Stimulated activated CD8-positive, alpha-beta memory T cell treated with anti-CD3 and anti-CD28 coated beads, Interleukin-15, amount 100 ng/mL, for 1 hour (primary cell): ENCODE results near the gene AMIGO1.

Experiments
- DNase-seq: peaks from one replicate; pipeline ENCODE4 v3.0.0-alpha.2; 2020; ENCODE audit warnings: low read depth

The AMIGO1 gene

GRCh38 chr1:109509176-109510134 is at the start of gene AMIGO1:
AMIGO1 (minus strand) TSS chr1:109509727; CDS start chr1:109508912, 815 bp downstream.
- no peak for DNase-seq

- DNase-seq = no peak
These were observed 48.0 kb upstream of the AMIGO1 start for GRCh38 chr1:109557520-109557919.

- DNase-seq = no peak
These were observed 47.0 kb upstream of the AMIGO1 start for GRCh38 chr1:109556563-109556962.

- peak; percentile 93 for DNase-seq
These were observed 39.1 kb upstream of the AMIGO1 start, which contains the start of gene GNAI3 for GRCh38 chr1:109548321-109549267. GNAI3 (plus strand) TSS chr1:109548615; CDS start chr1:109548721, 106 bp downstream.

- DNase-seq = no peak
These were observed 38.2 kb upstream of the AMIGO1 start for GRCh38 chr1:109547463-109548320.

GRCh38 chr1:109546311-109547109 is 37.0 kb upstream of the AMIGO1 start:
- peak; percentile 90 for DNase-seq

- no peak for DNase-seq
These were observed 34.6 kb upstream of the AMIGO1 start for GRCh38 chr1:109543988-109544735.

GRCh38 chr1:109543283-109543987 is 33.9 kb upstream of the AMIGO1 start:
- no peak for DNase-seq

GRCh38 chr1:109542657-109543056 is 33.1 kb upstream of the AMIGO1 start:
- no peak for DNase-seq

- DNase-seq = no peak
These were observed 31.6 kb upstream of the AMIGO1 start for GRCh38 chr1:109541102-109541501.

GRCh38 chr1:109539676-109540075 is 30.1 kb upstream of the AMIGO1 start, which contains the start of gene GPR61:
GPR61 (plus strand) TSS chr1:109539872; CDS start chr1:109543023, 3,151 bp downstream.
- DNase-seq = no peak

GRCh38 chr1:109538827-109539555 is 29.5 kb upstream of the AMIGO1 start:
- DNase-seq = no peak

- DNase-seq = no peak
These were observed 28.1 kb upstream of the AMIGO1 start for GRCh38 chr1:109537450-109538178.

- DNase-seq = no peak
These were observed 26.5 kb upstream of the AMIGO1 start for GRCh38 chr1:109535971-109536491.

- no peak for DNase-seq
These were observed 26.0 kb upstream of the AMIGO1 start for GRCh38 chr1:109535481-109535880.

GRCh38 chr1:109534307-109534858 is 24.9 kb upstream of the AMIGO1 start:
- no peak for DNase-seq
